GM13977 (cell line): ENCODE results near the gene PROX1.

Experiments used
- DNase-seq: peaks from one replicate; pipeline ENCODE4 v3.0.0; 2012; ENCODE audit warnings: low spot score
- in situ Hi-C: fragments of 300-500 bp; cut with MboI; formaldehyde crosslinking; loops from one replicate; pipeline ENCODE4 v1.12.0; 2022; ENCODE audit warnings: low sequenced_read_pairs, low pct_unique_long_range_greater_than_20kb, mixed read lengths, inconsistent platforms; ENCODE audit not compliant: unreplicated experiment
- TF ChIP-seq, protein P1 (sequence below): IDR thresholded peaks from 2 replicates; pipeline ENCODE4 v1.5.1; 2012; ENCODE audit warnings: mild to moderate bottlenecking, control low read depth; ENCODE audit not compliant: insufficient read depth; ENCODE audit errors: extremely low read depth, missing control alignments

The PROX1 gene, protein sequence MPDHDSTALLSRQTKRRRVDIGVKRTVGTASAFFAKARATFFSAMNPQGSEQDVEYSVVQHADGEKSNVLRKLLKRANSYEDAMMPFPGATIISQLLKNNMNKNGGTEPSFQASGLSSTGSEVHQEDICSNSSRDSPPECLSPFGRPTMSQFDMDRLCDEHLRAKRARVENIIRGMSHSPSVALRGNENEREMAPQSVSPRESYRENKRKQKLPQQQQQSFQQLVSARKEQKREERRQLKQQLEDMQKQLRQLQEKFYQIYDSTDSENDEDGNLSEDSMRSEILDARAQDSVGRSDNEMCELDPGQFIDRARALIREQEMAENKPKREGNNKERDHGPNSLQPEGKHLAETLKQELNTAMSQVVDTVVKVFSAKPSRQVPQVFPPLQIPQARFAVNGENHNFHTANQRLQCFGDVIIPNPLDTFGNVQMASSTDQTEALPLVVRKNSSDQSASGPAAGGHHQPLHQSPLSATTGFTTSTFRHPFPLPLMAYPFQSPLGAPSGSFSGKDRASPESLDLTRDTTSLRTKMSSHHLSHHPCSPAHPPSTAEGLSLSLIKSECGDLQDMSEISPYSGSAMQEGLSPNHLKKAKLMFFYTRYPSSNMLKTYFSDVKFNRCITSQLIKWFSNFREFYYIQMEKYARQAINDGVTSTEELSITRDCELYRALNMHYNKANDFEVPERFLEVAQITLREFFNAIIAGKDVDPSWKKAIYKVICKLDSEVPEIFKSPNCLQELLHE

DNA sequence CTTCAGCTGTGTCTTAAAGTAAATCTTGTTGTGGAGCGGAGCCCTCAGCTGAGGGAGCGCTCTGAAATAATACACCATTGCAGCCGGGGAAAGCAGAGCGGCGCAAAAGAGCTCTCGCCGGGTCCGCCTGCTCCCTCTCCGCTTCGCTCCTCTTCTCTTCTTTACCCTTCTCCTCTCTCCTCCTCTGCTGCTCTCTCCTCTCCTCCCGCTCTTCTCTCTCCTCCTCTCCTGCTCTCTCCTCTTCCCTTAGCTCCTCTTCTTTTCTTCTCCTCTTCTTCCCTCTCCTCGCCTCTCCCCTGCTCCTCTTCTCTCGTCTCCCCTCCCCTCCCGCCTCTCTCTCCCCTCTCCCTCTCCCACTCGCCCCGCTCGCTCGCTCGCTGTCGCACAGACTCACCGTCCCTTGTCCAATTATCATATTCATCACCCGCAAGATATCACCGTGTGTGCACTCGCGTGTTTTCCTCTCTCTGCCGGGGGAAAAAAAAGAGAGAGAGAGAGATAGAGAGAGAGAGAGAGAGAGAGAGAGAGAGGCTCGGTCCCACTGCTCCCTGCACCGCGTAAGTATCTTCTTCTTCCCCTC lies at the start of gene PROX1:
TSS of gene PROX1 (plus strand) at position 47 of the 580 bp plus-strand sequence. CDS start 8,563 bp downstream, outside the sequence.
- no peak for DNase-seq

DNA sequence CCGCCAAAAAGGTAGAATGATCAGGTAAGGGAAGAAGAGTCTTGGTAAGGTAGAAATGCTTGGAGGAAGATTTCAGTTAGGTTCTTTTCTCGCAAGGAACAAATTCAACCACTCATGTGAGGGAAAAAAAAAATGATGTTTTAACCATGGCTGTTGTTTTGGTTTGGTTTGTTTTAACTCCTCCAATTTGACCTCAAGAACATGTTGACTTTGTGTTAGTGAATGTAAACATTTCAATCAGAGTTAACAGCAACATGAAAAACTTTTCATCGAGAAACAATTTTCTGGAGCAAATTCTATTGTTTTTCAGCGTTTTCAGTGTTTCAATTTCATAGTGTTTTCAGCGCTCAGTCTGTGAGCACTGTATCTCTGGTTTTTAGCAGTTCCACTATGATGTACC lies 49.0 kb upstream of the PROX1 start:
- DNase-seq: no peak
- TF ChIP-seq, protein P1, sequence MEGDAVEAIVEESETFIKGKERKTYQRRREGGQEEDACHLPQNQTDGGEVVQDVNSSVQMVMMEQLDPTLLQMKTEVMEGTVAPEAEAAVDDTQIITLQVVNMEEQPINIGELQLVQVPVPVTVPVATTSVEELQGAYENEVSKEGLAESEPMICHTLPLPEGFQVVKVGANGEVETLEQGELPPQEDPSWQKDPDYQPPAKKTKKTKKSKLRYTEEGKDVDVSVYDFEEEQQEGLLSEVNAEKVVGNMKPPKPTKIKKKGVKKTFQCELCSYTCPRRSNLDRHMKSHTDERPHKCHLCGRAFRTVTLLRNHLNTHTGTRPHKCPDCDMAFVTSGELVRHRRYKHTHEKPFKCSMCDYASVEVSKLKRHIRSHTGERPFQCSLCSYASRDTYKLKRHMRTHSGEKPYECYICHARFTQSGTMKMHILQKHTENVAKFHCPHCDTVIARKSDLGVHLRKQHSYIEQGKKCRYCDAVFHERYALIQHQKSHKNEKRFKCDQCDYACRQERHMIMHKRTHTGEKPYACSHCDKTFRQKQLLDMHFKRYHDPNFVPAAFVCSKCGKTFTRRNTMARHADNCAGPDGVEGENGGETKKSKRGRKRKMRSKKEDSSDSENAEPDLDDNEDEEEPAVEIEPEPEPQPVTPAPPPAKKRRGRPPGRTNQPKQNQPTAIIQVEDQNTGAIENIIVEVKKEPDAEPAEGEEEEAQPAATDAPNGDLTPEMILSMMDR: no peak
- in situ Hi-C loops: no loop called here

More for the DNA sequence above, at the start of gene PROX1:
- TF ChIP-seq, protein P1: no peak
- in situ Hi-C loops: no loop called here

DNA sequence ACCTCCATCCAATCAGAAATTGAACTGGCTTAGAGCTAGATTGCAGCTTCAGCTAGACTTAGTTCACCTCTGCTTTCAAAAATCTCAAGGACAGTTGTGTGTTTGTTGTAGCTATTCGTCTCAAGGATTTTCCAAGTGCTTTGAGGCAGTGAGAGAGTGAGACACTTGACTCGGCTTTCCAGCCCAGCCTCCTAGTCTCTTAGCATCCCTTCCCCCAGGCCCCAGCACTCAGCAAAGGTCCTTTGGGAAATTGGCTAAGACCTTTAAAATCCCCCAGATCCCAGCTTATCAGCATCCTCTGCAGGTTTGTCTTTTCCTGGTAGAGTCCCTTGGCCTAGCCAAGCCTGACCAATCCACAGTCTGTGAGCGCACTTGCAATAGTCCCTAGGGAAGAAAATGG lies 47.9 kb upstream of the PROX1 start:
- TF ChIP-seq, protein P1: no peak
- in situ Hi-C loops: no loop called here
- no peak for DNase-seq

DNA sequence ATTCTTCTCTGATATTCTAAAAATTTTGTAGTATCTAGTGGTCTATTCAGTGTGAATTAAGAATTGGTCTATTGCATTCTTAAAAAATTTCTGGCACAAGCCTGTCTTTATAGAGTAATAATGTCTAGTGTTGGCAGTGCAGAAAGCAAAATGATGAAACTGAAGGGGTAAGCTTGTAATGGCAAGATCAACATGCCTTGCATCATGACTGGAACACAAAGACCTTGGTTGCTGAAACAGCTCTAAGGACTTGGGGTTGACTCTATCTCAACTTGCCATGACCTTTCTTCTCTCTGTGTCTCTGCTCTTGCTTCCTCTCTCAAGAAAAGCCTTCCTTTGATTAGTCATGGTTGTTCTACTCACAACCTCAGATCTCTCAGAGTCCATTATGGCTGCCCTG lies 46.8 kb upstream of the PROX1 start:
- DNase-seq: no peak
- TF ChIP-seq, protein P1: no peak
- in situ Hi-C loops: no loop called here

DNA sequence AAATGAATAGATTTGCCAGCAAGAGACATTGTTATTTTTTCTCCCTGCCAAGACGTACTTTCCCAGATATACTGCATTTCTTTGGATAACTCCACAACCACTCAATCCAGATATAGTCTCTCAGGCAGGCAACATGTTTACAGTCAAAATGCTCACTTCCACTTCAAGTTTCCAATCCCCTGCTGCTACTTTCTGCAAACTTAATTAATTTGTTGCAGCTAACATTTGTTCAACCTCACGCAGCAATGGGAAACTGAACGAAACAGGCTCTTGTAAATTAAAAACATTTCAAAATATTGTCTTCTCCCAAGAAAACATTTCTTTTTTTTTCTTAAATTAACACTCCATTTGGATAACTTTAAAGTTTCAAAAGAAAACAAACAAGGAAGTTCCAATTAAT lies 45.7 kb upstream of the PROX1 start:
- TF ChIP-seq, protein P1: no peak
- in situ Hi-C loops: no loop called here
- no peak for DNase-seq

DNA sequence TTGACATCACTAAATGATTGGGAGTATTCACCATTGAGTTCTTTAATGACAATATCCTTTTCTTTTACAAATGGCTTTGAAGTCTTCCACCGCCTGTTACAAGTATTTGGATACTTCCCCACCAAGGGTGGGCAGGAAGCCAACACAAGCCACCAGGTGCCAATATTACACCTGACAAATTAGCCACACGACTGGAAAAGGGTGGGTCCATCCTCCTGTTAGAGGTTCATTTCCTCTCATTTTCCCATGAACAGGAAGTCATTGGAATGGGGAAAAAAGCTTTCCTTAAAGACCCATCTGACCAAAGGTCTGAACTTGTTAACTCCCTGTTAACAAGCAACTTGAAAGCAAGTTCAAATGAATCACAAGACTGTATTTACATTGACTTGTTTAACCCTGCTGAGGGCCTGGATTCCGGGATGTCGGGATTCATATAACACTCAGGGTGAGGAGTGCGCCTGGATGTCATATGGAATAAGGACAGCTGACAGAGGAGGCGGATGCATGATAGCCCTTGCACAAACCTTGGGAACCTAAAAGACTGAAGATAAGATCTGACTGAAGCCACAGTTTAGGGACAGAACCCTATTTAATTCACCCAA lies 40.5 kb upstream of the PROX1 start:
- DNase-seq: no peak
- in situ Hi-C loops: no loop called here
- TF ChIP-seq, protein P1: no peak
